Astrocyte (in vitro differentiated cells and primary cell): ENCODE measurements around the gene NME3.

Experiments used
- EZH2 ChIP-seq: IDR thresholded peaks from 2 replicates; pipeline ENCODE4 v1.6.1; 2012; ENCODE audit warnings: mild to moderate bottlenecking, low read length, inconsistent platforms; ENCODE audit not compliant: insufficient read depth
- TF ChIP-seq, protein P1 (sequence below): IDR thresholded peaks from 2 replicates; pipeline ENCODE4 v1.5.1; 2011; ENCODE audit warnings: low read depth, mild to moderate bottlenecking, inconsistent platforms, low read length, moderate library complexity; ENCODE audit not compliant: insufficient read depth

GRCh38 chr16:1734816-1735215 is 36.5 kb downstream of the NME3 start:
- TF ChIP-seq, protein P1, sequence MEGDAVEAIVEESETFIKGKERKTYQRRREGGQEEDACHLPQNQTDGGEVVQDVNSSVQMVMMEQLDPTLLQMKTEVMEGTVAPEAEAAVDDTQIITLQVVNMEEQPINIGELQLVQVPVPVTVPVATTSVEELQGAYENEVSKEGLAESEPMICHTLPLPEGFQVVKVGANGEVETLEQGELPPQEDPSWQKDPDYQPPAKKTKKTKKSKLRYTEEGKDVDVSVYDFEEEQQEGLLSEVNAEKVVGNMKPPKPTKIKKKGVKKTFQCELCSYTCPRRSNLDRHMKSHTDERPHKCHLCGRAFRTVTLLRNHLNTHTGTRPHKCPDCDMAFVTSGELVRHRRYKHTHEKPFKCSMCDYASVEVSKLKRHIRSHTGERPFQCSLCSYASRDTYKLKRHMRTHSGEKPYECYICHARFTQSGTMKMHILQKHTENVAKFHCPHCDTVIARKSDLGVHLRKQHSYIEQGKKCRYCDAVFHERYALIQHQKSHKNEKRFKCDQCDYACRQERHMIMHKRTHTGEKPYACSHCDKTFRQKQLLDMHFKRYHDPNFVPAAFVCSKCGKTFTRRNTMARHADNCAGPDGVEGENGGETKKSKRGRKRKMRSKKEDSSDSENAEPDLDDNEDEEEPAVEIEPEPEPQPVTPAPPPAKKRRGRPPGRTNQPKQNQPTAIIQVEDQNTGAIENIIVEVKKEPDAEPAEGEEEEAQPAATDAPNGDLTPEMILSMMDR, result no peak
- no peak for TF ChIP-seq EZH2
